Stimulated activated CD8-positive, alpha-beta memory T cell treated with anti-CD3 and anti-CD28 coated beads, Interleukin-7, amount 100 ng/mL, for 1 hour (primary cell): Measurements from ENCODE around the gene ALG3.

Experiments used
- DNase-seq, 2 donors: peaks; one replicate each; pipeline ENCODE4 v3.0.0-alpha.2; 2020; ENCODE audit warnings: low read depth in 2 of 2

Gene ALG3

GRCh38 chr3:184196536-184196935 is 52.2 kb downstream of the ALG3 start:
- DNase-seq: no peak

GRCh38 chr3:184193991-184194539 is 54.7 kb downstream of the ALG3 start:
- DNase-seq: no peak

GRCh38 chr3:184192889-184193288 is 55.9 kb downstream of the ALG3 start:
- DNase-seq: no peak
